Stimulated activated CD4-positive, alpha-beta T cell treated with anti-CD3 and anti-CD28 coated beads, Interleukin-12 subunit alpha, Interleukin-12 subunit beta, amount 100 ng/mL, for 24 hours (primary cell): ENCODE data around the gene TGM6.

Experiments
- DNase-seq, 2 experiments: peaks; one replicate each; pipeline ENCODE4 v3.0.0-alpha.2; 2020; ENCODE audit warnings: low read depth in 2 of 2

Gene TGM6

DNA sequence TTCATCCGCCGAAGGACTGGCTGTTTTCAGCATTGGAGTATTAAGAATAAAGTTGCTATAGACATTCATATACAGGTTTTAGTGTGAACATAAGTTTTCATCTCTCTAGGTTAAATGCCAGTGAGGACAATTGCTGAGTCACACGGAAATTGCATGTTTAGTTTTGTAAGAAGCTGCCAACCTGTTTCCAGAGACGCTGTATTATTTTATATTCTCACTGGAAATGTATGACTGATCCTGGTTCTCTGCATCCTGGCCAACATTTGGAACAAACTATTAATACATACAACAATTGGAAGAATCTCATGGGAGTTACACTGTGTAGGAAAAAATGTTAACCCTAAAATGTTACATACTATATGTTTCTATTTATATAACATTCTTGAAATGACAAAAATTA lies 16.7 kb upstream of the TGM6 start:
- no peak for DNase-seq

DNA sequence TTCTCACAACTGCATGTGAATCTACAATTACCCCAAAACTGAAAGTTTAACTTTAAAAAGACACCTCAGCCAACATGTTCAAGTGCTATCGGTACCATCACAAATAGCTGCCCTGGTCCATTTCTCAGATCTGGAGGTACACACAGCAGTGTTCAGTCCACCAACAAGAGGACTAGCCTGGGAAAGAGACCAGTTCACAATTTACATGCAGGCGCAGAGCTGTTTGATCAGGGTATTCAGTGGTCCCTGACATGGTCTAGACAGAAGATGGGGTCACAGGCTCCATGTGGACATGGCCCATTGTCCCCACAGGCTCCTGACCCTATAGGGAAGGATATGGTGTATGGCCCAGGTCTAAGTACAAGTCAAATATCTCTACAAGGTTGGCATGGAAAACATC lies 15.6 kb upstream of the TGM6 start:
- DNase-seq: no peak

DNA sequence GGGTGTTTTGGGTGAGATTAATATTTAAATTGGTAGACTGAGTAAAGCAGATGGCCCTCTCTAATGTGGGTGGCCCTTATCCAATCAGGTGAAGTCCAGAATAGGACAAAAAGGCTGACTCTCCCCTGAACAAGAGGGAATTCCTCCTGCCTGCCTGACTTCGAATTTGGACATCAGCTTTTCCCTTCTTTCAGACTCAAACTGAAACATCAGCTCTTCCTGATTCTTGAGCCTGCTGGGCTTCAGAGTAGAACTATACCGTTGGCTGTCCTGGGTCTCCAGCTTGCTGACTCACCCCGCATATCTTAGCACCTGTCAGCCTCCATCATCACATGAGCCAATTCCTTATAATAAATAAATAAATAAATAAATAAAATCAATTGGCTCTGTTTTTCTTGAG lies 15.0 kb upstream of the TGM6 start:
- no peak for DNase-seq

DNA sequence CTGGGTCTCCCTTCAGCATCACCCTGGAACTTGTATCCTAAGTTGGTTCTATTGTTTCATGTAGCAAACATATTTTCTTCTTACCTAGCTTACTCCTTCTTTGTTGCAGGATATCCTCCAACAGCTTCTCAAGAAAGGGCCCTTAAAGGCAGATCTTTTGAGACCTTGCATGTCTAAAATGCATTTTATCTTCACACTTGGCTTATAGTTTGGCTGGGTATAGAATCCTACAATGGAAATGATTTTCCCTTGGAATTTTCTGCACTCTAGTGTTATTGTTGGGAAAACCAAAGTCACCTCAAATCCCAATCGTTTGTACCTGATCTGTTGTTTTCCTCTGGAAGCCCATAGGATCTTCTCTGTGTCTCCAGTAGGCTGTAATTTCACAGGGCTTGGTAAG lies 12.1 kb upstream of the TGM6 start:
- no peak for DNase-seq

DNA sequence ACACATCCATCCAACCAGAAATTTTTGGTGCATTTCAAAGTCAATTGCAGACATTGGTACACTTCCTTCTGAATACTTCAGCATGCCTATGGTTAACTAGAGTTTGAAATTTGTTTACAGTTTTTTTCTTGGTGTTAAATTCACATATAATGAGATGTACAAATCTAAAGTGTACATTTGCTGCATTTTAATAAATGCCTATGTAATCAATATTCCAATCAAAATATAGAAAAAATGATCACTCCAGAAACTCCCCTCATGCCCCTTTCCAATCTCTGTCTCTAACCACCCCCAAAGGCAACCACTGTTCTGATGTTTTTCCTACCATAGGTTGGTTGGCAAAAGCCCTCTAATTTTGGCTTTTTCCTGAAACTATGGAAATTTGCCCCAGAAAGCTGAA lies 7.6 kb upstream of the TGM6 start:
- no peak for DNase-seq

DNA sequence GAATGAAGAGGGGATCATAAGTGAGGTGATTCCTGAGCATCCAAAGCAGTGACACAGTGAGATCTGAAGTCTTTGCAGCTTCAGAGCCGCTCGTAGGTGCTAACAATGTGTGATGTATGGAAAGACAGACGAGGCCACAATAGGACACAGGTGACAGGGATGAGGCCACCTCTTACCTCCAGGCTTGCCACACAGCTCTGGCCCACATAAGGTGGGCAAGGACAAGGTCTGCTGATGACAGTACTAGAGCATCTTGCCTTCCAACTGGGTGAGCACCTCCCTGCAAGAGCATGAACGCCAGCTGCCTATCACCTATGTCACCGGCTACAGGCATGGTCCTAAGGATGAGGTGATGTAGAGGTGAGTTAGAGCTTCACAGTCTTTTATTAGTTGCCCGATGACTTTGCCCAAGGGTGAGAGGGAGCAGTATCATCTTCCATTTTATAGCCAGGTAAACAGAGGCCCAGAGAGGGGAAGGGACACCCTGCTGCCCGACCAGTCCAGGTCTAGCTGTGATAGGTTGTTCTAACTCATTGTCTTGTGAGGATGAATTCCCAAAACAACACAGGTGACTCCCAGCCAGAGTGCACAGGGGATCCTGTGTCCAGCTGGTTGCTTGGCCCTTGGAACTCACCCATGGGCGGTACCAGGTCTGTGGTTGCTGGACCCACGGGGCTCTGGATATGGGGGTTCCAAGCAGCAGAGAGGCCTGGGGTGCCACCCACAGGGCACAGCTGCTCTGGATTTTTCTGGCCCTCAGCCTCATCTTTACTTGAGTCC lies 6.2 kb upstream of the TGM6 start:
- no peak for DNase-seq

DNA sequence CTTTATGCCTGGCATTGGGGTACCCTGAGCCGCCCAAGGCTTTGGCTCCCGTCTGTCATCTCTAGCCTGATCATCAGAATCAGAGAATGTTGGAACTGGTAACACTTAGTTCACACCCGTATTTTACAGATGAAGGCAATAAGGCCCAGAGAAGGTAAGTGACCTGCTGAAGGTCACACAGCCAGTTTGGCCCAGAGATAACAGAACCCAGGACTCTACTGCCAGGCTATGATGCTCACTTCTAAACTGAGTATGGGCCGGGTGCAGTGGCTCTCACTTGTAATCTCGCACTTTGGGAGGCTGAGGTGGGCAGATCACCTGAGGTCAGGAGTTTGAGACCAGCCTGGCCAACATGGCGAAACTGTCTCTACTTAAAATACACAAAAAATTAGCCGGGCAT lies 1.8 kb upstream of the TGM6 start:
- no peak for DNase-seq

DNA sequence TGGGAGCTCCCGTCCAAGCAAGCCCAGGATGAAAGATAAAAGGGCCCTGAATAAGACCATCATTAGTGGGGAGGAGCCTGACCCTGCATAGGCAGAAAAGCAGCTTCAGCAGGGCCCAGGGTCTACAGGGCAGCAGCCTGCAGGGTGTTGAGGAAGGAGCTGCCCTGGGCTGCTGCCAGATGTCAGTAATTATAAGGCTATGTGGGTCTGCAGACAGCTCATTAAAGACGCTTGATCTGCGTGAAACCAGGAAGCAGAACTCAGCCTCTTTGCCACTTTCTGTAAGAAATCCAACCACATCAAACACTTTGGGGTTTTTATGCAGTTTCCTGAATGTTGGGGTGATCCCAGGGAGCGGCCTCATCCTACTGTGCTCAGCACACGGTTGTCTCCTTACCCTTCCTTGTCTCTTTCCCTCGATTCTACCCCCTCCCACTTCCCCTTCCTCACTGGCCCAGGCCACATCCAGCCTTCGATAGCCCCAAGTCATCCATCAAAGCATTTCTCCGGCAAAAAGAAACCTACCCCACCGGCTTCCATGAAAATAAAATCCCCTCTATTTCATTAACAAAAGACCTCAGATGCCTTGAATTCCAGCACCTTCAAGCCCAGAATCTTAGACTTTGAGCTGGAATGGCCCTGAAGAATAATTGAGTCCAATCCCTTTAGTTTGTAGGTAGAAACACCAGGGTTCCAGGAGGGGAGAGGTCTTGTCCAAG lies 1.0 kb upstream of the TGM6 start:
- DNase-seq: peak in 1 of 2 experiments; percentile 6

DNA sequence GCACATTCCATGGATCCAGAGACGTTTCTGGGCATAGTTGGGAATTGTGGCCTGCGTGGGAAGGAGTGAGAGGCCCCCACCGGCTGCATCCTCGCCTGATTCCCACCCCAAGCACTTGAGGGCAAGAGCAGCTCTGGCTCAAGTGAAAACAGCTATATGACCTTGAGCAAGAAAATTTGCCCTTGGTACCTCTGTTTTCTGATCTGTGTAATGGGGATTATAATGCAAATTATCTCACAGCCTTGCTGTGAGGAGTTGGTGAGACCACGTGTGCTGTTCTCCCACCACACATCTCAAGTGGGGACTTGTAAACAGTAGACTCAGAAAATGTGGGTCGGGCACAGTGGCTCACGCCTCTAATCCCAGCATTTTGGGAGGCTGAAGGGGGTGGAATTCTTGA lies 602 bp downstream of the TGM6 start:
- no peak for DNase-seq

DNA sequence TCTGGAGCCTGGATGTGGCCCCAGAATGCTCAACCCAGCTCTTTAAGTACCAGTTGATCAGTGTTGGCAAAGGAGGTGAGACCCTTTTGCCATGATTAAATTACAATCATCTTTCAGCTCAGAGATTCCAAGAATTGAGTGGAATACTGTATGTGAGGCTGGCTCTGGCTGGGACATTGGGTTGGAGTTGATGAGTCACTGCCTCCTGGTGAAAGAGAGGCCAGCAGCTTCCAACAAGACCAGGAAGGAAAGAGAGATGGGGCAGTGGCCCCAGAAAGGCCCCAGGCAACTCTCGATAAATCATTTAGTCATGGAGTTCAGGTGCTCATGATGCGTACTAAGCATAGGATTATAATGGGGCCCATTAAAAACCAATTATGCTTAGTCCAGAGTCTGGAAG lies 2.1 kb downstream of the TGM6 start:
- DNase-seq: no peak

DNA sequence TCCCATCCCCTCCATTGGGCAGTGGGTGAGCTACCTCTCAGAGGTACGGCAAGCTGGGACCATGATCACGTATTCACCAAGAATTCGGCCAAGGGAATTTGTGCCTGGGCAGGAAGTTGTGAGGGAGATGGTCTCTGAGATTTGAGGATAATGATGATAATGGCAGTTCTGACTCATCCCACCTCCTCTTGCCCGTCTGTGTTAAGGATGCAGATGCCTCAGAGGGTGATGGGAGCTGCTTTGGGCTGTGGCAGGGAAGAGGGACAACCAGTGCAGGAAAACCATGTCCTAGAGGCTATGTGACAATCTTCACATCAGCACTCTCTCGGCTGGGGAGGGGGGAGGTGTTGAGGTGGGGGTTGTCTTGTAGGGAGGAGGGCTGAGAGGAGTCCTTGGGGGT lies 4.3 kb downstream of the TGM6 start:
- no peak for DNase-seq

DNA sequence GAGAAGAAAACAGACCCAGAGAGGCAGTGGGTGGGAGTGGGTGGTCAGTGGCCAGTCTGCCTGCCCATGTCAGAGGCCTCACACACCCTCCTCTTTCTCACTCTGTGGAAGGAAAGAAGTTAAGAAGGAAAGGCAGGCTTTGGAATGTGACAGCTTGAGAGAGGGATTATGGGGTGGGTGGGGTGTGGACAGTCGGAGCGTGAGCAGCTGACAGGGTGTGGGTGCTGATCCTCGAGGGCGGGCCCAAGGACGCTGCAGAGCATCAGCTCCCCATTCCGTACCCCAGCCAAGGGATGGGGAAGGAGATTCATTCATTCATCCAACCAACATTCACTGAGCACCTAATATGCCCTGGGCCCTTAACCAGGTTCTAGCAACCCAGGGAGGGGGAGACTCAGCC lies 4.8 kb downstream of the TGM6 start:
- no peak for DNase-seq

DNA sequence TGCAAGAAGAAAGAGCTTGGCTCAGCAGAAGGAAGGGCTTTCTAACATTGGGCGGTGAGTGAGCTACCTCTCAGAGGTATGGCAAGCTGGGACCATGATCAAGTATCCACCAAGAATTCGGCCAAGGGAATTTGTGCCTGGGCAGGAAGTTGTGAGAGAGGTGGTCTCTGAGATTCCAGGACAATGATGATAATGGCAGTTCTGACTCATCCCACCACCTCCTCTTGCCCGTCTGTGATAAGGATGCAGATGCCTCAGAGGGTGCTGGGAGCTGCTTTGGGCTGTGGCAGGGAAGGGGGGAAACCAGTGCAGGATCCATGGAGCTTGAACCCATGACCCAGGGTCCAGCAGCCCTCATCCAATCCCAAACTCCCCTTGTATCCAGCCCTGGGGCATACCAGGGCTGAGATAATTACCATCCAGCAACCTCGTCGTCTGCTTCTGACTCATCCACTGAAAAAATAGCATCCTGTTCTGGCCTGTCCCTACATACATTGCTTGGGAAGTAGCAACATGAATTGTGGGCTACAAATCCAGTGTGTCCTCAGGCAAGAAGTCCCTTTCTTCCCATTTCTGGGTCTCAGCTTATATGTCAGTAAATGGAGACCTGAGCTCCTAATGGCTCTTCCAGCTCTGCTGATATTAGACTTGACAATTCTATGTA lies 5.9 kb downstream of the TGM6 start:
- DNase-seq: no peak

DNA sequence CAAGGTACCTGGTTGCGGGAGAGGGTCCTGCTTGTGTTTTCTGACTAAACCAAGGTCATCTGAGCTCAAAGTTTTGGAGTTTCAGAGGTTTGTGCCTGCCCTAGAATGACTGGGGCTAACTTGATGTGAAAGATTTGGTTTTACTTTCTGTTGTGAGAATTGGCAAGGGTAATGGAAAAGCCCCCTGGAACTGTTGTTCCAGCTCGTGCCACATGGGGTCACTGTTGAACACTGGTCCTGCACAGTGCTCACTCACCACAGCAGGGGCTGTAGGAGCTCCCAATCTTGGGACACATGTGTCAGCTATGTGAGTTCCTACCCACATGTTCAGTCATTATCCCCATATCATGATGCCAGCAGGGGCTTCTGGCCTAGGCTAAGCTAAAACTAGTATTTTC lies 6.5 kb downstream of the TGM6 start:
- peak; percentile 5 to 56 for DNase-seq

DNA sequence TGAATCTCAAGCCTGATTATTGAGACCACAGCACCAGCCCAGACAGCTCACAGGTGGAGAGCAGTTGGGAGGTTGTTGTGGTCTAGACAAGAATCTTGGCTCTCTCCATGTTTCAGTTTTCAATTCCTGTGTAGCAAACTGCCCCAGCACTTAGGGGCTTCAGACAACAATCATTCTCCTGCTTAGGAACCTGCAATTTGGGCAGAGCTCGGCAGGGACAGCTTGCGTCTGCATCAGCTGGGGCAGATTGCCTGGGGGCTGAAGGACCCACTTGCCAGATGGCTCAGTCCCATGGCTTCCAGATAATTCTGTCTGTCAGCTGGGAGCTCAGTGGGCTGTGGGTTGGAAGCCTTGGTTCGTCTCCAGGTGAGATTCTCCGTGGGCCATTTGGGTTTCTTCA lies 6.9 kb downstream of the TGM6 start:
- no peak for DNase-seq

DNA sequence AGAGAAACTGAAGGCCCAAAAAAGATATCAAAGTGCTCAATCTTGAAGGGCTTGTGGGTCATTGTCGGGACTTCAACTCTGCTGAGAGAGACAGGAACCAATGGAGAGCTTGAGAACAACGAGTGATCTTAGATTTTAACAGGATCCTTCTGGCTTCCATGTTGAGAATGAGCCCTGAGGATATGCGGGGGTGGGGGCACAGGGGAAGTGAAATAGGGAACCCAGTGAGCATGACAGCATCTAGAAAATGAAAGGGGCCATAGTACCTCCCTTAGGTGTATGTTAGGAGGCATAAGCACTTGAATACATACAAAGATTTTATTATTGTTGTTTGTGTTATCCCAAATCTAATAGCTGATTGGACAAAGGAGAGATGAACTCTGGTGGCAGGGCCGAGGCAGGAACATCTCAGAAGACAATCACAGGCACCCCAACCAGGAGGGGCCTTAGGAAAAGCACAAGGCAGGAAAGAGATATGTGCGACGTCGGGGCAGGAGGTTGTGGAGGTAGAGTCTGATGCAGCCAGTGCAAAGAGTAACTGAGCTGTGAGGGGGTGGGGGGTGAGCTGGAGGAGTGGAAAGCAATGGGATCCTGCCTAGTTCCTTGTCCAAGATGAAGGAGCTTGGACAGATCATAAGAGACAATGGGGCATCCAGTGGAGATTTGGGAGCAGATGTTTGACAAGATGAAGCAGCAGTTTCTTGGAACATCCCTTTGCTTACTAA lies 10.4 kb downstream of the TGM6 start:
- DNase-seq: no peak

DNA sequence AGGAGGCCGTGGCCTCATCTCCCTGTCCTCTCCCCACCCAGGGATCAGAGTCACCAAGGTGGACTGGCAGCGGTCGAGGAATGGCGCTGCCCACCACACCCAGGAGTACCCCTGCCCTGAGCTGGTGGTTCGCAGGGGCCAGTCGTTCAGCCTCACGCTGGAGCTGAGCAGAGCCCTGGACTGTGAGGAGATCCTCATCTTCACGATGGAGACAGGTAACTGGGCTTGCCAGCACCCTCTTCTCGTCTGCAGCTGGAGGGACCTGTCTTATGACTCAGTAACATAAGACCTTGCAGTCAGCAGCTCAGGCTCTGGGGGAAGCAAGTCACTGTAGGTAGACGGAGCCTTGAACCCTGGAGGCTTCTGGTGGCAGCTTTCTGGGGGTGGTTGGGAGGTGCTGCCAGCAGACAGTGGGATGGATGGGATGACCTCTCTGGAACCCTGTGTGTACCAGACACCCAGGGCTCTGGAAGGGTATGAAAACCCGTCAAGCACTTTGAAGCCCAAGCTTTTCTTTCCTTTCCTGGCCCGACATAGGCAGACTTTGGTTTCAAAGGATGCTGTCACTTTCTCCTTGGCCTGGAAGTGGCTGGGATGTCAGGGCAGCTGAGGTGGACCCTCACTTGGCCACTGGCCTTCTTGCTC lies 13.8 kb downstream of the TGM6 start:
- DNase-seq: no peak

DNA sequence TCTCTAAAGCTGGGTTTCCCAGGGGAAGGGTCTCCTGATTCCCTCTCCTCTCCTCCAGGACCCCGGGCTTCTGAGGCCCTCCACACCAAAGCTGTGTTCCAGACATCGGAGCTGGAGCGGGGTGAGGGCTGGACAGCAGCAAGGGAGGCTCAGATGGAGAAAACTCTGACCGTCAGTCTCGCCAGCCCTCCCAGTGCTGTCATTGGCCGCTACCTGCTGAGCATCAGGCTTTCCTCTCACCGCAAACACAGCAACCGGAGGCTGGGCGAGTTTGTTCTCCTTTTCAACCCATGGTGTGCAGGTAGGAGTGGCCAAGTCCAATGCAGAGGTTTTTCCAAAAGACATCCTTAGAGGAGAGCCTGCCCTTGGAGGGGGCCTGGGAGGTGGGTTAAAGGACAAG lies 14.4 kb downstream of the TGM6 start:
- DNase-seq: no peak

DNA sequence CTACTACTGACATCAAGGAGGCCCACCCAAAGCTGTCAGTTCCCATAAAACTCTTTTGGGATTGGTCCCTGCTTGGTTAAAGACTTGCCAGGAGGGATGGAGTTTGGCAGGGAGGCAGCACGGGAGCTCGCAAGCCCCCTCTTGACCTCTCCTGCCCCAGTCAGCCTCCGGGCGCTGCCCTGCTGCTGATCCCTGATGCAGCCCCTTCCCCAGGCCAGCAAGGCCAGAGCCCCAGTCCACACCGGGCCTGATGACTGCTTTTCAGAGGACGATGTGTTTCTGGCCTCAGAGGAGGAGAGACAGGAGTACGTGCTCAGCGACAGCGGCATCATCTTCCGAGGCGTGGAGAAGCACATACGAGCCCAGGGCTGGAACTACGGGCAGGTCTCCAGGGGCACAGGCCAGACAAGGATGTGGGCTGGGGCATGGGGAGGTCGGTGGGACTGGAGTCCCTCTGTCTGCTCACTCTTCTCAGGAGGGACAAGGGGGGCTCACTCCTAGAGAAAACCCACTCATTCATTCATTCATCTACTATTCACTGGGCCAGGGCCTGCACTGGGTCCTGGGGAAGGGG lies 15.6 kb downstream of the TGM6 start:
- no peak for DNase-seq

DNA sequence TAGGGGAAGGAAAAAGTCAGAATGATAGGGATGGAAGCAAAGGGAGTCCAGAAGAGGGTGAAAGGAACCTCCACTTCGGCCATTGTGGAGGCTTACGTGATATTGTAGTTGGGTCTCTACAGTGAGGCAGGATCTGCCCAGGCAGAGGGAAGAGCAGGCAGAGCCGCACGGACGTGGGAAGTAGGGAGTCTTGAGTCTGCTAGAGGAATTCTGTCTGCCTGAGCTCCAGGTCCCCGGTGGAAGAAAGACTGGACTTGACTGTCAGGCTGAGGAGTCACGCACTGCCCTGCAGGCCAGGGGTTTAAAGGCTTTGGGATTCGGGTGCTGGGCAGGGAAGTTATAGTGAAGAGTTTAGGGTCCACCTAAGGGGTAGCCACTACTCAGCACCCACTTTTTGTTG lies 16.4 kb downstream of the TGM6 start:
- DNase-seq: no peak

DNA sequence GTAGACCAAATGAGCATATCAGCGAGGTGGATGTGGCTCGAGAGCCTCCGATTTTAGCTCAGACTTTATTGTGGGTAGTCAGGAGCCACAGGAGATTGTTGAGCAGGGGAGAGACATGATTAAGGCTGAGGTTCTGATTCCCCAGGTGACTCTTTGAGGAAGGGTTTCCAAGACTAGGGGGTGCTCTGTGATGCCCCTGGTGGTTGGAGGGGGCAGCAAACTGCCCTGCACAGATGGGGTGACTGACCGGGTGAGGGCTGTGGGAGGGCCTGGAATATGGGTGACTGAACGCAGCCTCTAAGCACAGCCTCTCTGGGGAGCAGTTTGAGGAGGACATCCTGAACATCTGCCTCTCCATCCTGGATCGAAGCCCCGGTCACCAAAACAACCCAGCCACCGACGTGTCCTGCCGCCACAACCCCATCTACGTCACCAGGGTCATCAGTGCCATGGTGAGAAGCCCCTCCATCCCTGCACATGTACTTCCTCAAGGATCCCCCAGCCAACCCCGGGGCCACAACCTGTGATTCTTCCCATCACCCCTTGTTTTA lies 17.0 kb downstream of the TGM6 start:
- no peak for DNase-seq
